ENCODE data around the gene NCOA7. TPM values are rescaled to one million over a fixed set of nuclear protein-coding genes. Genes with fewer than 3 reads are reported as not detected.

Gene NCOA7
- total RNA-seq, 3 donors from 2014 or later, result 62.6 to 94.7 (median 82.4) TPM

GRCh38 chr6:125810445-125810844 is 19.7 kb downstream of the NCOA7 start:
- TF ChIP-seq POLR2AphosphoS5 (IDR thresholded peaks at IDR 0.05) (no peak), POLR2A (IDR thresholded peaks at IDR 0.05) (no peak), CTCF (IDR thresholded peaks at IDR 0.05) (no peak)
- Histone ChIP-seq H3K27ac (no peak overlapping the region), H3K36me3 (no peaks in the 10 kb centered on the region), H3K27me3 (no peaks in the 10 kb centered on the region), H3K9me3 (no peaks in the 10 kb centered on the region), H3K4me1 (no peaks in the 10 kb centered on the region), H3K4me3 (no peak overlapping the region)
- no peak for DNase-seq (ENCODE audit: low spot score in 2 of 2)
- intact Hi-C loops (cut with DNase I; ENCODE audit: low total_unique reads), result no loop called here

DNA sequence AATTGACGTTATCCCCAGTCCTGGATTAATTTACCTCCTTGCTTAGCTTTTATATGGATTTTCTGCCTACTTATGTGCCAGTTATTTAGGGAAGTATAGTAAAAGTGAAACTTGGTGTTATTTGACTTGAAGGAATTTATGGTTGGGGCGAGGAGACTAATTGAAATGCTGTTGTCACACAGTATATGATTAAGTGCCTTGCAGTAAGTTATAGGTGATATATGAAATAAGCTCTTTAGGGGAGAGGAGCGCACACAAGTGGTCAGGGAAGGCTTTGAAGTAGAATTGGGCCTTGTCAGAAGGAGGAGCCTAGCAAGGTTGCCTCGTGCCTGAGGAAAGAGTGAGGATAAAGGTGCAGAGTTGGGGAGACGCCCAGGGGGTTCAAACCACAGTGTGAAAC is 20.5 kb downstream of the NCOA7 start:
- Histone ChIP-seq H3K36me3 (no peaks in the 10 kb centered on the region), H3K27ac (peak overlapping the region; percentile 69 to 85), H3K9me3 (no peaks in the 10 kb centered on the region), H3K27me3 (no peaks in the 10 kb centered on the region), H3K4me3 (no peak overlapping the region), H3K4me1 (no peaks in the 10 kb centered on the region)
- DNase-seq (ENCODE audit: low spot score in 2 of 2), result no peak
- intact Hi-C loops (cut with DNase I; ENCODE audit: low total_unique reads), result no loop called here
- no peak for TF ChIP-seq POLR2A (IDR thresholded peaks at IDR 0.05)
- no peak for TF ChIP-seq CTCF (IDR thresholded peaks at IDR 0.05)
- no peak for TF ChIP-seq POLR2AphosphoS5 (IDR thresholded peaks at IDR 0.05)

DNA sequence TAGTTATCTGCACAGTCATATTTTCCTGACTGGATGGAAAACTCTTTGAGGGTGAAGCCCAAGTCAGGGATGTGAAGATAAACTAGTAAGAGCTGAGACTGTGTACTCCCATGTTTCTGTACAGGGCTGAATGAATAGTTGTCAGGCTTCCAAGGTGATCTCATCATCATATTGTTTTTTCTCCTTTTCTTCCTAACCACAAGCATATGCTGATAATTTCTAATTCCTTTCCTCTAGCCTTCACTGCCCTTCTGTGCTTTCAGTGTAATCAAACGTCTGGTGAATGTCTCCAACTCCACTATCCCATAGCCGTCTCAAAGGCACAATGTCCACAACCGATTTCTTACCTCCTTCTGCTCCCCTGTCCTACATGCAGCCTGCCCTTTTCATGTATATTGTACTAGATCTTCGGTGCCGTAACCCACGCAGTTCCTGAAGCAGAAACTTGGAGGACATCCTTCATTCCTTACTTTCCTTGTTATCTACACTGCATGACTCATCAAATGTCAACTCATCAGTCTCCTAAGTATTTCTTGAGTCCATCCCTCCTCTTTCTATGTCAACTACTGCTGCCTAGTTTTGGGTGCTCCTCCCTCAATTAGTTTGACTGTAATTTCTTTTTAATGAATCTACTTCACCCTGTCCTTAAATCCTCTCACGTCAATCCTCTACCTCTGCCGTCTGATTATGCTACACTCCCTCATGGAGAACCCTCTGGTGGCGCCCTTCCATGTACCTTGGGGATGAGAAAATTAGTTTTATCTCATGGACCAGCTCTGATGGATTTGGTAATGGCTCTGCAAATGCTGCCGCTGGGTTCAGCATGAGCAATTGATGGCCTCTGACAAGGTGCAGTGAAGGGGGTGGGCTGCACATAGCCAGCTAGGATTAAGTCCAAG is 21.9 kb downstream of the NCOA7 start:
- DNase-seq (ENCODE audit: low spot score in 2 of 2), result no peak
- TF ChIP-seq POLR2AphosphoS5 (IDR thresholded peaks at IDR 0.05) (peak in 1 of 3 donors; percentile 25), POLR2A (IDR thresholded peaks at IDR 0.05) (no peak)
- Histone ChIP-seq H3K9me3 (no peaks in the 10 kb centered on the region), H3K36me3 (no peaks in the 10 kb centered on the region), H3K27me3 (no peaks in the 10 kb centered on the region), H3K27ac (peak overlapping the region; percentile 69 to 85), H3K4me1 (no peaks in the 10 kb centered on the region), H3K4me3 (peak overlapping the region in 2 of 3 donors; percentile 6 to 47)
- intact Hi-C loops (cut with DNase I; ENCODE audit: low total_unique reads), result no loop called here

DNA sequence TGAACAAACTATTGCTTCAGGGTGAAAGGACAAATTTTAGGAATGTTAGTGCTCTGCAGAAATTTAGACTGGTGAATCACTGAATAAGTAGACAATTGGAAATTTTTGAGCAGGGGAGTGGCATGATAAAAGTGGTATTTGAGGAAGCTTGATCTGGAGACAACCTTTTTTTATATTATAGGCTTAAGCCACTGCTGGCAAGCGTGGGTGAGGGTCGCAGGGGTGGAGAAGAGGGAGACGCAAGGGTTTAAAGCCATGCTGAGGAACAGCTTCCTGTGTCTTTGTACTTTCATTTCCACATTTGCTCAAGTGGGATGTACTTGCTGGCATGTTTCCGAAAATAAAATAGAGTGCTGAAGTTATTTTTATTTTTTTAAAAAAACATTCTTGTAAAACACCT is 23.7 kb downstream of the NCOA7 start:
- Histone ChIP-seq H3K27ac (peak overlapping the region in 1 of 2 donors; percentile 28), H3K9me3 (no peaks in the 10 kb centered on the region), H3K36me3 (no peaks in the 10 kb centered on the region), H3K27me3 (no peaks in the 10 kb centered on the region), H3K4me3 (no peak overlapping the region), H3K4me1 (peaks cover 0 to 3% of the 10 kb centered on the region in 2 donors)
- DNase-seq (ENCODE audit: low spot score in 2 of 2), result no peak
- no peak for TF ChIP-seq CTCF (IDR thresholded peaks at IDR 0.05)
- no peak for TF ChIP-seq POLR2AphosphoS5 (IDR thresholded peaks at IDR 0.05)
- TF ChIP-seq POLR2A (IDR thresholded peaks at IDR 0.05), result no peak
- intact Hi-C loops (cut with DNase I; ENCODE audit: low total_unique reads), result no loop called here

- Histone ChIP-seq H3K4me1 (peaks cover 0 to 3% of the 10 kb centered on the region in 2 donors), H3K4me3 (no peak overlapping the region), H3K27ac (peak overlapping the region in 1 of 2 donors; percentile 6), H3K36me3 (no peaks in the 10 kb centered on the region), H3K27me3 (no peaks in the 10 kb centered on the region), H3K9me3 (no peaks in the 10 kb centered on the region)
- intact Hi-C loops (cut with DNase I; ENCODE audit: low total_unique reads), result no loop called here
- no peak for TF ChIP-seq POLR2A (IDR thresholded peaks at IDR 0.05)
- DNase-seq (ENCODE audit: low spot score in 2 of 2), result no peak
Measured at GRCh38 chr6:125815080-125815910, 24.5 kb downstream of the NCOA7 start.
